ENCODE measurements around the gene CAPN13.

Gene CAPN13

DNA sequence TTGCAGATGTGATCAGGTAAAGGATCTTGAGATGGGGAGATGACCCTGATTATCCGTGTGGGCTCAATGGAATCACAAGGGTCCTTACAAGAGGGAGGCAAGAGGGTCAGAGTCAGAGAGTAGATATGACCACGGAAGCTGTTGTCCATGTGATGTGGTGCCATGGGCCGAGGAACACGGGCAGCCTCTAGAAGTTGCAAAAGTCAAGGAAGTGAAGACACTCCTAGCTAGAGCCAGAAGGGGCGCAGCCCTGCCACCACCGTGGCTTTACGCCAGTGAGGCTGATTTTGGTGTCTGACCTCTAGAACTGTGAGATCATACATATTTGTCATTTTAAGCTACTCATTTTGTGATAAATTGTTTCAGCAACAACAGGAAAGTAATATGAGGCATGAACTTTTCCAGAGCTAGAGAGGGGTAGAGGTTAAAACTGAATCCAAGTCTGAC is 114.4 kb downstream of the CAPN13 start:
- Mint-ChIP-seq H3K4me3 (no peak overlapping the region), H3K9me3 (peaks cover 4 to 5% of the 10 kb centered on the region in 2 donors), H3K27ac (no peak overlapping the region), H3K27me3 (peaks cover 10% of the 10 kb centered on the region), H3K4me1 (no peaks in the 10 kb centered on the region)
- no peak for ATAC-seq
- DNase-seq: no peak

DNA sequence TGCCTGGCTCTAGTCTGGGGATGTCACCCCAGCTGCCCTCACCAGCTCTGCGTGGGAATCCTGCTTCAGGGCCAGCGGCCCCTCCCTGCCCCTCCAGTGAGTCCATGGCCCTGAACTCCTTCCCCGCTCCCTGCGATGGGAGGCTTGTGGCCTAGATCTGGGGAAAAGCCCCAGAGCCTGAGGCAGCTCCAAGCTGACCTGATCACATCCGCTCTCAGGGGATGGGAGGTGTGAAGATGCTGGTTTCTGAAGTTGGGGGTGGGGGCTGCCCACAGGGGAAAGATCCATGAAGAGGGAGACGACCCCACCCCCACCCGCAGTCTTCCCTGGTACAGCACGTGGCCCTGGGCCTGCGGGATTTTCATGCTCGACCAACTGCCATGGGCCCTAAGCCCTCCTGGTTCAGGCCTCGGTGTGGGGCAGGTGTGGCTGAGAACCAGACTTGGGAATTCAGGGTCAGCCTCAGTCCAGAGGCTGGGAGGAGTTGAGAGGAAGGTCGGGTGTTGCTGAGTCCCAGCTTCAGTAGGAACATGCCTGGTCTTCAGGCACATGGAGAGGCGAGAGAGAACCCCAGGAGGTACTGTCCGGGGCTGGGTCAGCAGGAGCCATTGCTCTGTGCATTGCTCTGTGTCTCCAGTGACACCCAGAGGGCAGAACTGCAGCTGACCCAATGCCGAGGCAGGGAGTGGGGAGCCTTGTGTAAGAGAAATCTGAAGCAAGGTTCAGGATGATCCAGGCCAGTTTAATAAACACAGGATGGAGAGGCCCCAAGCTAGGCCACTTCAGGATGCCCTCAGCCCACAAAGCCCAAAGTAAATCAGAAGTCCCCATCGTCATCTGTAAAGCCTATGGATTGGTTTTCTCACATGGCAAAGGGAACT is 115.1 kb downstream of the CAPN13 start:
- H3K4me1 Mint-ChIP-seq: no peaks in the 10 kb centered on the region
- DNase-seq: no peak
- H3K4me3 Mint-ChIP-seq: no peak overlapping the region
- no peak for ATAC-seq
- no peaks in the 10 kb centered on the region for H3K9me3 Mint-ChIP-seq
- no peak overlapping the region for H3K27ac Mint-ChIP-seq
- H3K27me3 Mint-ChIP-seq: peaks cover 10% of the 10 kb centered on the region

DNA sequence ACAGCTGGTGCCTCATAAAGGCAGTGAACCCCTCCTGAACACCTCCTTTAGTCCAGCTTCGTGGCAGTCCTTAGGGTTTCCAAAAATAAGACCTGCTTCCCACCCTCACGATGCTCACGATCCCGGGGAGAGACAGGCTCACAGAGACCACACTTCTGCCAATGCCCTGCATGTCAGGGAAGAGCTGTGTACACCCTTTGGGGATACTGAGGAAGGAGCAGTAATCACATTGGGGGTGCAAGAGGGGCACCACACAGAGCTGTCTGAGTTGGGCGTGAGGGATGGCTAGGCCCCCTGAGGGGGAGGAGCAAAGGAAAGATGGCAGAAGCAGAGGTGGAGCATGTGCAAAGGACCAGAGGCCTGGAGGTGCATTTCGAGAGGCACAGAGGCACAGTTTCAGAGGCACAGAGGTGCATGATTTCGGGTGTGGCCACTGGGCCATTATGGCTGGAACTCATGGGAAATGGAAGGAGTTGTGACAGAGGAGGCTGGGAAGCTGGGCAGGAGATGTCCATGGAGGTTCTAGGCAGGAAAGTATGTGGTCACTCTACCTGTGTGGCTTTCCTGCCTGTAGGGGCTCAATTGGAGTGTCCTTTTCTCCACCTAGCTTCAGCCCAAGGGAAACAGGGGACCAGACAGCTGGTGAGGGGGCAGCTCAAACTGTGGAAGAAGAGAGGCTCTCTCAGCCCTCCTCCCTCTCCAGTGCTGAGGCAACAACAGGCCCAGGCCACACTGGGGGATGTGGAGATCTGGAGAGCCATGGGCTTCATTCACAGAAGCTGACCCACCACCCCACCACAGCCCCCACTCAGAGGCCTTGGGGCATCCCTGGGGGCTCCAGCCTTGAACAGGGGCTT is 115.9 kb downstream of the CAPN13 start:
- H3K27me3 Mint-ChIP-seq: peaks cover 10% of the 10 kb centered on the region
- no peak overlapping the region for H3K27ac Mint-ChIP-seq
- H3K4me1 Mint-ChIP-seq: no peaks in the 10 kb centered on the region
- ATAC-seq: peak; percentile 21
- H3K9me3 Mint-ChIP-seq: no peaks in the 10 kb centered on the region
- no peak overlapping the region for H3K4me3 Mint-ChIP-seq
- DNase-seq: no peak

GRCh38 chr2:30690126-30690561 is 117.1 kb downstream of the CAPN13 start:
- no peaks in the 10 kb centered on the region for H3K4me1 Mint-ChIP-seq
- H3K27me3 Mint-ChIP-seq: peaks cover 2% of the 10 kb centered on the region
- H3K4me3 Mint-ChIP-seq: no peak overlapping the region
- H3K9me3 Mint-ChIP-seq: no peaks in the 10 kb centered on the region
- DNase-seq: no peak
- H3K27ac Mint-ChIP-seq: peak overlapping the region in 1 of 2 donors; percentile 64
- no peak for ATAC-seq

DNA sequence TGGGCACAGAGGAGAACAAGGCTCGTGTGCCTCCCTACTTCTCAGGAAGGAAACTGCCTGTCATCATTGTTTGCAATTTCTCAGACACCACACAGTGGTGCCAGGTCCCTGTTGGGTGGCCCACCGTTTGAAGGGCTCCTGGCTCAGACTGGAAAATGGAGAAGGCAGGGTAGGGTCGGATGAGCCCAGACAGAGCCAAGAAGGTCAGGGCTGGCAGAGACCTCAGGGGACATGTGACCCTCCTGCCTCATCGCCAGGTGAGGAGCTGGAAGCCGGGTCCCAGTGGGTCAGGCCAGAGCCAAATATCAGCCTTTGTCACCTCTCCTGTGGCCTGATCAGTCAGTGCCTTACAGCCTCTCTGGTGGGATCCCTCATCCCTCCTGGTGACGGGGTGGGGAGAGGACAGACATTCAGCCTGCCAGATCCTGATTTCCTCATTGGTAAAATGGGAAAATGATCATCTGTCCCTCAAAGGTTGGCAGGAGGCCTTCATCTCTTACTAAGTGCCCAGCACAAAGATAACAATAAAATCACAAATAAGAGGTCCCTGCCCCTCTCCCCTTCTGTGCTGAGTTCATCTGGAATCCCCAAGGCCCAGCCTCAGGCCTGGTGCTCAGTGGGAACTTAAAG is 117.6 kb downstream of the CAPN13 start:
- Mint-ChIP-seq H3K27ac (peak overlapping the region; percentile 64 to 86), H3K4me3 (no peak overlapping the region), H3K4me1 (no peaks in the 10 kb centered on the region), H3K27me3 (no peaks in the 10 kb centered on the region), H3K9me3 (no peaks in the 10 kb centered on the region)
- DNase-seq (no peak), ATAC-seq (no peak)

- Mint-ChIP-seq H3K4me3 (no peak overlapping the region), H3K27me3 (no peaks in the 10 kb centered on the region), H3K9me3 (no peaks in the 10 kb centered on the region), H3K4me1 (no peaks in the 10 kb centered on the region), H3K27ac (peak overlapping the region in 1 of 2 donors; percentile 86)
- DNase-seq: no peak
- no peak for ATAC-seq
Observed at GRCh38 chr2:30688956-30689401, 118.3 kb downstream of the CAPN13 start.

GRCh38 chr2:30686669-30687068 is 120.6 kb downstream of the CAPN13 start:
- ATAC-seq (no peak), DNase-seq (no peak)
- no peaks in the 10 kb centered on the region for H3K9me3 Mint-ChIP-seq
- no peak overlapping the region for H3K27ac Mint-ChIP-seq
- no peak overlapping the region for H3K4me3 Mint-ChIP-seq
- H3K27me3 Mint-ChIP-seq: no peaks in the 10 kb centered on the region
- H3K4me1 Mint-ChIP-seq: no peaks in the 10 kb centered on the region

DNA sequence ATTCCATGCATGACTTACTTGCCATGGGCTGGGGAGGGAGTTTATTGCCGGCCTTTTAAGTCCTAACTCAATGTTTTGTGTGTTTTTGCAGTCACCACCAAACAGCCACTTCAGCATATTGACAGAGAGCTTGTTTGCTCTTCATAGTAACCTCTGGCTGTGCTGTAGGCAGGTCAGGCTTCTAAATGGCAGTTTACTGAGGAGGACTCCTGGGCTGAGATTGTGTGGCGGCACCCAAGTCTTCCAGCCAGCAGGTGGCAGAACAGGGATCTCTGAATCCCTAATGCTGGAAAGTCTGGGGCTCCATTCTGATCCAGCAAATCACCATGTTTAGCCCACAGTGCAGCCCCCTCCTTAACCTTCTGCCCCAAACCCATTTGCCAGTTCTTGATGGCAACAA is 121.2 kb downstream of the CAPN13 start:
- H3K4me1 Mint-ChIP-seq: no peaks in the 10 kb centered on the region
- no peak for ATAC-seq
- DNase-seq: no peak
- H3K4me3 Mint-ChIP-seq: no peak overlapping the region
- no peak overlapping the region for H3K27ac Mint-ChIP-seq
- H3K27me3 Mint-ChIP-seq: no peaks in the 10 kb centered on the region
- H3K9me3 Mint-ChIP-seq: no peaks in the 10 kb centered on the region

DNA sequence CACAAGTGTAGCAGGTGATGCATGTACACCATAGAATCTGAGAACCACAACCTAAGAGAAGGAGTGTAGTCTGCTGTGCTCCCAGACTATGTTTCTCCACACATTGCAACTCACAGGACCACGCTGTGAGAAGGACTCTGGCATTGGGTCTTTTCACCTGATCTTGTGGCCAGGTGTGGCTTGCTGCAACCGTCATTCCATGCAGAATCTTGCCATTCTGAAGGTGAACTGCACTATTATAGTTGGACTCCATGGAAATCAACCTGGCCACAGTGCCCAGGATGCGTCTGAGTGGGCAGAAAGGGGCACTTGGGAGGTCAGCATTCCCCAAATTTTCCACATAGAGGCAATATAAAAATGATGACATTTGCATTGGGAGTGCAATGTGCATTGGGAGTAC is 122.2 kb downstream of the CAPN13 start:
- no peaks in the 10 kb centered on the region for H3K4me1 Mint-ChIP-seq
- H3K27me3 Mint-ChIP-seq: no peaks in the 10 kb centered on the region
- DNase-seq: no peak
- no peak for ATAC-seq
- no peaks in the 10 kb centered on the region for H3K9me3 Mint-ChIP-seq
- H3K27ac Mint-ChIP-seq: no peak overlapping the region
- H3K4me3 Mint-ChIP-seq: no peak overlapping the region

GRCh38 chr2:30684516-30684915 is 122.7 kb downstream of the CAPN13 start:
- ATAC-seq (no peak), DNase-seq (no peak)
- H3K4me1 Mint-ChIP-seq: no peaks in the 10 kb centered on the region
- H3K27ac Mint-ChIP-seq: no peak overlapping the region
- no peaks in the 10 kb centered on the region for H3K27me3 Mint-ChIP-seq
- no peaks in the 10 kb centered on the region for H3K9me3 Mint-ChIP-seq
- no peak overlapping the region for H3K4me3 Mint-ChIP-seq

DNA sequence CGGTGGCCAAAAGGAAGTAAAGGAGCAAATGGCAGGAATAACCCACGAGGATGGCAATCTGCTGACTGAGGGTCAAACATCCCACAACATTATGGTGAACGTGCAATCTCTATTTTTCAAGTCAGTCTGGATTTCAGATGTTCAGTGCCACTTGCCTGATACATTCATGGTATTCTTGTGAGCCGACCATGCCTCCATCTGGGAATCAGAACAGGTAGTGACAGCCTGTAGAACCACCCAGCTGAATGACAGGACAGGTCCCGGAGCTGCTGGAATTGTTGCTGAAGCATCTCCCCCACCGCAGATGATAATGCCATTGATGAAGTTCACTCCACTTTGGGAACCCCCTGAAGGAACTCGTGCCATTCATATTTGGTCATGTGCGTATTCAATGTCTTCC is 123.2 kb downstream of the CAPN13 start:
- no peak overlapping the region for H3K4me3 Mint-ChIP-seq
- H3K27me3 Mint-ChIP-seq: no peaks in the 10 kb centered on the region
- H3K27ac Mint-ChIP-seq: no peak overlapping the region
- ATAC-seq (no peak), DNase-seq (no peak)
- no peaks in the 10 kb centered on the region for H3K9me3 Mint-ChIP-seq
- H3K4me1 Mint-ChIP-seq: no peaks in the 10 kb centered on the region

GRCh38 chr2:30683236-30683956 is 123.8 kb downstream of the CAPN13 start:
- Mint-ChIP-seq H3K27ac (no peak overlapping the region), H3K4me3 (no peak overlapping the region), H3K4me1 (no peaks in the 10 kb centered on the region), H3K9me3 (no peaks in the 10 kb centered on the region), H3K27me3 (no peaks in the 10 kb centered on the region)
- ATAC-seq (no peak), DNase-seq (no peak)

GRCh38 chr2:30681022-30681421 is 126.2 kb downstream of the CAPN13 start:
- Mint-ChIP-seq H3K27ac (no peak overlapping the region), H3K27me3 (no peaks in the 10 kb centered on the region), H3K4me1 (no peaks in the 10 kb centered on the region), H3K4me3 (no peak overlapping the region), H3K9me3 (no peaks in the 10 kb centered on the region)
- no peak for DNase-seq
- no peak for ATAC-seq

DNA sequence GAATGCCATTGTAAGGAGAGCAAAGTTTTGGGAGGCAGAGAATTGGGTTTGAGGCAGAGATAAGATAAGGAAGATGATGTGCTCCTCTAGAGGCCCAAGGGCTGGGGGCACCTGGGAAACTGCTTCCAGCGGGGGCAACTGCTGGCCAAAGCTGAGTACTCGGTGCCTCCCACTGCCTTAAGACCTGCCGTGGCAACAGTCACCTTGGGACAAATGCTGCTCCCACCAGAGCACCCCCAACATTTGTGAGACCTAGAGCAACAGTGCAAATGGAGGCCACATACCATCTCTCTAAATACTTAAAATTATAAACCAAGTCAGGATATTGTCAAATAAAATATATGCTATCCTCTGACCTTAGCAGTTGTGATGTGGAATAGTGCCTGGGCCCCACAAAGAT is 127.1 kb downstream of the CAPN13 start:
- no peaks in the 10 kb centered on the region for H3K9me3 Mint-ChIP-seq
- ATAC-seq: no peak
- H3K27ac Mint-ChIP-seq: no peak overlapping the region
- no peak for DNase-seq
- H3K4me1 Mint-ChIP-seq: no peaks in the 10 kb centered on the region
- H3K27me3 Mint-ChIP-seq: no peaks in the 10 kb centered on the region
- no peak overlapping the region for H3K4me3 Mint-ChIP-seq

DNA sequence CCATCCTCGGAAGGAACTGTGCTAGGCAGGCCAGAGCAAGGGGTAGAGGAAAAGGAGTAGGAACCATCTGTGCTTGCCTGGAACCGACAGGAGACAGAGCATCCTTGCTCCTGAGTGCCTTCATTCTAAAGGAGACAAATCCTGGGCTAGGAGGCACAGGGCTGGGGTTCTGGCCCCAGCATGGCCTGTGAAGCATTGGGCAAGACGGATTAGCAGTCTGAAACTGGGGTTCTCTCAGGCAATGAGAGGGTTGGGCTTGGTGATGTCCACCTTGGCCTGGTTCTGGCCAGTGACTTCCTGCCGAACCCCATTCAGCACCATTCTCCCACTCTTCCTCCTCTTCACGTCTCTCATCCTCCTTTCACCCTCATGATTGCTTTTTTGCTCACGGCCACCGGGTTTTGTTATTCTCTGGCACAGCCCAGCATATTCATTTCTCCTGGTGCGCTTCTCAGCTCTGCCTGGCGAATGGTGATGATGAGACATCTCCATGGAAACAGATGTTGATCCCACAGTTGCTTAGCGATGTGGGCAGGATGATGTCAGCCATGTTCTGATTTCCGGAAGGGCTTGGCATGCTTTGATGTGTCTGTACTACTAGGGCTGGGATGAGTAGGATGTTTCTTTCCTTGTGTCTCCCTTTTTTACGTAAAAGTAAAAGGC is 127.7 kb downstream of the CAPN13 start:
- no peak overlapping the region for H3K4me3 Mint-ChIP-seq
- no peak for ATAC-seq
- no peaks in the 10 kb centered on the region for H3K4me1 Mint-ChIP-seq
- H3K9me3 Mint-ChIP-seq: no peaks in the 10 kb centered on the region
- DNase-seq: no peak
- H3K27ac Mint-ChIP-seq: peak overlapping the region in 1 of 2 donors; percentile 79
- H3K27me3 Mint-ChIP-seq: no peaks in the 10 kb centered on the region
